ENCODE results near the gene TREM2.

- TF ChIP-seq CTCF (IDR thresholded peaks at IDR 0.05; ENCODE audit: poor library complexity) (no peak), EZH2 (IDR thresholded peaks at IDR 0.05; ENCODE audit: borderline replicate concordance) (no peak), EZH2phosphoT487 (IDR thresholded peaks at IDR 0.05; ENCODE audit: low read depth, severe bottlenecking, unreplicated experiment) (no peak)
These were observed 26.0 kb downstream of the TREM2 start for GRCh38 chr6:41136911-41137310.

Measured in hepatocyte (in vitro differentiated cells).